Hematopoietic multipotent progenitor cell treated with erythropoietin and hydrocortisone succinate and interleukin-3 and kit ligand, for 17 days (in vitro differentiated cells): ENCODE measurements around the gene MAST1.
"Not testable (repeated sequence)": the region's sequence is repeated elsewhere in the genome, so short reads cannot be mapped to it uniquely, and the experiment has no call there.

Experiments
- DNase-seq: peaks from one replicate; pipeline ENCODE4 v3.0.0-alpha.2; 2015; ENCODE audit warnings: low spot score

MAST1 gene

DNA sequence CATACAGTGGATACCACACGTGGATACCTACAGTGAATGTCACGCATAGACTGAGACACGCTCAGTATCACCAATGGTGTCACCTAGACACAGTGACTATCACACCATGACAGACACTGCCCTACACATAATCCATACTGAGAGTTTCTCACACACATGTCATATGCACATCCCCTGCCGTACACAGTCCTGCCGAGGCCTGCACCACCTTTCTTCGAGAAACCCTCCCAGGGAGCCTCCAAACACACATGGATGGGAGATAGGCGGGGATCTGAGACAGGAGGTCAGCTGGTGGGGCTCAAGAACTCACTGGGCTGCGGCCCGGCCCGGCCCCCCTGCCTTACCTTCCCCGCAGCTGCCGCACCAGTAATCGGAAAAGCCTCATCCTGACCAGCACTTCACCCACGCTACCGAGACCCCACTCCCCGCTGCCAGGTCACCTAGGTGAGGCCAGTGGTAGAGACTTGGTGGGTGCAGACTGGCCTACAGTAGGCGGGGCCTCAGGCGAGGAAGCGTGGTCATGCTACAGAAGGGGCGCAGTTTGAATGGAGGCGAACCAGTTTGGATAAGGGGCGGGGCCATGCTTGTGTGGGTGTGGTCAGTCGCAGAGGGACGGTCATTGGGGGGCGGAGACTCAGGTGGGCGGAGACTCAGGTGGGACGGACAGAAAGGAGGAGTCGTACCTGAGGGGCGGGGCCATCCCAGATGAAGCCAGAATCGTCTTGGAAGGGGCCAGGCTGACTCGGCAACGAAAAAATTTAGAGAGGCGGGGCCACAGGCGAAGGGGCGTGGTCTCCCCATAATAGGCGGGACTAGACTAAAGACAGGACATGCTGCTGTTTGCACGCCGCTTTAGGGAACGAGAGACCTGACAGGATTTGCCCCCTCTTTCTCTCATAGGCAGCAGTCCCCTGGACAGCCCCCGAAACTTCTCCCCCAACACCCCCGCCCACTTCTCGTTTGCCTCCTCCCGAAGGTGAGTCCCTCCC lies 2.1 kb downstream of the MAST1 start:
- DNase-seq, result peak; percentile 91

DNA sequence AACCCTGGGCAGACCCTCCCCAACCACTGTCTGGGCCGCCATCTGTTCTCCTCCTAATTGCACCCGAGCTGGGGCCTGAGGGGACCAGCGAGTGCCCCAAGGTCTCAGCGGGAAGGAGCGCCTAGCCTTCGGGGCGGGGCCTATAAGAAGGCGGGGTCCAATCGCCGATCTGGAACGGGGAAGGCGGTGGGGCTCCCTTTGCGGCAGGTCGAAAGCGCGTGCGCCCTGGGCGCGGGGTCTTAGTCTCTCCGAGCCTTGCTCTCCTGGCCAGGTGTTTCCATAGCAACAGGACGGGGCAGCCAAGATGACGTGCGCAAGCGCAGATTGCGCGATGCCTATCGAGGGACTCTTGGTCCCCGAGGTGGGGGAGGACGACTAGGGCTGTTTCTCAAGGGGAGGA lies 2.8 kb downstream of the MAST1 start:
- DNase-seq, result peak; percentile 57

DNA sequence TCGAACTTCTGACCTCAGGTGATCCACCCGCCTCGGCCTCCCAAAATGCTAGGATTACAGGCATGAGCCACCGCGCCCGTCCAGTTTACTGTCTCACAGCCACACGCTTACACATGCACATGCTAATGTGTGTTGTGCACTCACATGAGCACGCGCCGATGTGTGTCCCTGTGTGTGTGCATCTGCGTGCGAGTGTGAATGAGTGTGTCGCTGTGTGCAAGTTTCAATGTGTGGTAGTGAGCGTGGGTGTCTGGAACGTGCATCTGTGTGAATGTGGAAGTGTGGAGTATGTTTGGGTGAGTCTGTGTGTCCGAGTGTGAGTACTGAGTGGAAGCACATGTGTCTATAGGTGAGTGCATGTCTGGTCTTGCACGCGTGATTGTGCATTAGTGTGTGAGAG lies 4.2 kb downstream of the MAST1 start:
- DNase-seq, result no peak

DNA sequence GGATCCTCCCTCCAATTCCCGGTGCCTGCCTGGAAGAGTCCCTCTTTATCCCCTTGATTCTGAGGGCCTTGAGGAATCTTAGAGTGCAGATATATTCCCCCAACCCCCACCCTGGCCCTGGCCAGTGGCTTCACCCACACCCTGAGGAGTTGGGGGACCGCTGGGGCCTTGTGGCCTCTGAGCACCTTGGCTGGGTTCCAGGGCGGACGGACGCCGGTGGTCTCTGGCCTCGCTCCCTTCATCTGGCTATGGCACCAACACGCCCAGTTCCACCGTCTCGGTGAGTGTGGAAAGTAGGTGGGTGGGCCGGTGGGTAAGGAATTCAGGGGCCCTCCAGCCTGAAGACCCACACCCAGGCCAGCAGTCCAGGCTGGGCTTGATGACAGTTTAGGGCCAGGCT lies 5.0 kb downstream of the MAST1 start:
- no peak for DNase-seq

DNA sequence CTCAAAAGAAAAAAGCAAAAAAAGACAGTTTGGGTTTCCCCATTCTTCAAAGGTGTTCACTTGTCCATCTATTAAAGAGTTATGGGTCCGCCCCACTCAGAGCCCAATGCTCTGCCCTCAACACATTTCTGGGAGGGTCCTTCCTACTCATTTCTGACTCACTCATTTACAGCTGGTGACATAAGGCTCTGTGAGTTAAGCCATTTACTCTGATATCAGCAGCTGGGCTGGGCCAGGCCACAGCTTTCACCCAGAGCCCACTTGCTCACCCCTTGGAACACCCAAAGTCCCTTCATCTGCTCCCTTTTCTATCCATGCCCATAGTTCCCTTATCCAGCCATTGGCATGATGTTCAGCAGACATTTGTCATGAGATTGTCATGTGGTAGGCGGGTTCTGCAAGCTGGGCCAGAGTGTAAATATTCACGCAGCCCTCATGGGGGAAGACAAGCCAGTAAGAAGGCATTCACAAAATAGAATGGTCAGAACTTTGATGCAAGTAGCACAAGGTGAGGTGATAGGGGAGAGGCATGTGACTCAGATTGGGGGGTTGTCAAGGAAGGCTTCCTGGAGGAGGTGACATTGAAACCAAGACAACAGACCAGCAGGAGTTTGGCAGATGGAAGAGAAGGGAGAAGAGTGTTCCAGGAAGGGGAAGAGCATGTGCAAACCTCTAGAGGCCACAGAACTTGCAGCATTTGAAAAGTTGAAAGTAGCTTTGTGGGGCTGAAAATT lies 5.9 kb downstream of the MAST1 start:
- DNase-seq, result no peak

DNA sequence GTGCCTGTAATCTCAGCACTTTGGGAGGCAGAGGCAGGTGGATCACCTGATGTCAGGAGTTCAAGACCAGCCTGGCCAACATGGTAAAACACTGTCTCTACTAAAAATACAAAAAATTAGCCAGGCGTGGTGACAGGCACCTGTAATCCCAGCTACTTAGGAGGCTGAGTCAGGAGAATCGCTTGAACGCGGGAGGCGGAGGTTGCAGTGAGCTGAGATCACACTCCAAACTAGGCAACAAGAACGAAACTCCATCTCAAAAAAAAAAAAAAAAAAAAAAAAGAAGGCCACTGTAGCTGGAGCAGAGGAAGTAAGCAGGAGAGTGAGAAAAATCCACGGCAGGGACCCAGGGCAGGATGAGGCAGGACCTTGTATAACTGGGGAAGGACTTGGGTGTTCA lies 8.3 kb downstream of the MAST1 start:
- not testable (repeated sequence) for DNase-seq

DNA sequence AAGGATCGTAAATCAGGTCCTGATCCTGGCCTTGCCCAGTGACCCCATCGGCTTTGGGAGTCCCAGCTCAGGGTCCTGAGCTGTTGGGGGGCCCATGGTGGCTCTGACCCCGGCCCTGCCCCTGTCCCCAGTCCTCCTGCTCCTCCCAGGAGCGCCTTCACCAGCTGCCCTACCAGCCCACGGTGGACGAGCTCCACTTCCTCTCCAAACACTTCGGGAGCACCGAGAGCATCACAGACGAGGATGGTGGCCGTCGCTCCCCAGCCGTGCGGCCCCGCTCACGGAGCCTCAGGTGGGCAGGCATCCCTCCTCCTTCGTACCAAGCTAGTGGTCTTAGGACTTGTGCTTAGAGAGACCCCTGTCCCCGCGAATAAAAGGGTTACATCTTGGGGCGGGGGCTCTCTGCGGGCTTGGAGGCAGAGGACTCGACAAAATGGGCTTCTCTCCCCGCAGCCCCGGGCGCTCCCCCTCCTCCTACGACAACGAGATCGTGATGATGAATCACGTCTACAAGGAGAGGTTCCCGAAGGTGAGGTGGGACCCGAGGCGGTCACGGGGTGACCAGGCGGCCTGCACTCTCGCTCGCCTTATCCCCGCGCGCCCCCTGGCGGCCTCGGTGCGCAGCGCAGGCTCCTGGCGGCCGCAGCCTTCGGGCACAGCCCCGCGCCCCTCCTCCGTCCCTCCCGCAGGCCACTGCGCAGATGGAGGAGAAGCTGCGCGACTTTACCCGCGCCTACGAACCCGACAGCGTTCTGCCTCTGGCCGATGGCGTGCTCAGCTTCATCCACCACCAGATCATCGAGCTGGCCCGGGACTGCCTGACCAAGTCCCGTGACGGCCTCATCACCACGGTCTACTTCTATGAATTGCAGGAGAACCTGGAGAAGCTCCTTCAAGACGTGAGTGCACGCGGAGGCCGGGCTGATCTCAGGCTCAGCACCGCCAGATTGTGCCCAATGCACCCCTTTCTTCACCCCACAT lies 9.1 kb downstream of the MAST1 start:
- DNase-seq, result peak; percentile 84

DNA sequence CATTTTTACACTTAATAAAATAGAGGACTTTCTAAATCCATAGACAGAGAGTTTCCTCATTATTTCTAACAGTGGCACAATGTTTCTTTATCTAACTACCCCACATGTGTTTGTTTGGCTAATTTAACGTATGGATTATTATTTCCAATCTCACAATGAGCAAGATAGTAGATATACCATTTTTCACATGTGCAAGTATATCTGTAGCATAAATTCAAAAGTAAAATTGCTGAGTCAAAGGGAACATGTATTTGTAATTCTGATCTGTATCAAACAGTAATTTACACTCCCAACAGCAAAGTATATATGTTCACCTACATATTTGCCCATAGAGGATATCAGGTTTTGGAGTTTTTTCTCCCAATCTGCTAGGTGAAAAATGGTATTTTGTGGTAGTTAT lies 18.3 kb downstream of the MAST1 start:
- no peak for DNase-seq

DNA sequence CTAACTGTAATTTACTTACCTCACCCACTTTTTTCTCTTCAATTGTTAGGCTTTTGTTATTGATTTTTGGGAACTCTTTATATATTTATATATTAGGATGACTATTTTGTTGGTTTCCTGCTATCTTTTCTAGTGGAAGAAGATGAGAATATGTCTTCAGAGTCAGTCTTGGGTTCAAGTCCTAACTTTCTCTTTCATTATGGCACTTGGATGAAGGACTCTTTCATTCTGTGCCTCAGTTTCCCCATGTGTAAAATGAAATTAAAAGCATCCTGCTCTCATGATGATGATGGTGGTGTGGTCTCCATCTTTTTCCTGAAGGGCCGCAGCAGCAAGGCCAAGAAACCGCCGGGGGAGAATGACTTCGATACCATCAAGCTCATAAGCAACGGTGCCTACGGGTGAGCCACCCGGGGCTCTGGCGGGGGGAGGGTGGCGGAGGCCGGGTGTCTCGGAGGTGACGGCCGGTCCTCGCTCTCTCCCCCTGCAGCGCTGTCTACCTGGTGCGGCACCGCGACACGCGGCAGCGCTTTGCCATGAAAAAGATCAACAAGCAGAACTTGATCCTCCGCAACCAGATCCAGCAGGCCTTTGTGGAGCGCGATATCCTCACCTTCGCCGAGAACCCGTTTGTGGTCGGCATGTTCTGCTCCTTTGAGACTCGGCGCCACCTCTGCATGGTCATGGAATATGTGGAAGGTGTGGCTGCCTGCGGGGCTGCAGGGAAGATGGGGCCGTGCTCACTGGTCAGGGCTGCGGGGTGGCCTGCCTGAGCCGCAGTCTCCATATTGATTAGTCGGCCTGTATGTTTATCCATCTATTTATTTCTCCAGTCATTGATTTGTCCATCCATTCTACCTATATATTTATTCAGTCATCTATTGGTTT lies 20.0 kb downstream of the MAST1 start:
- no peak for DNase-seq

DNA sequence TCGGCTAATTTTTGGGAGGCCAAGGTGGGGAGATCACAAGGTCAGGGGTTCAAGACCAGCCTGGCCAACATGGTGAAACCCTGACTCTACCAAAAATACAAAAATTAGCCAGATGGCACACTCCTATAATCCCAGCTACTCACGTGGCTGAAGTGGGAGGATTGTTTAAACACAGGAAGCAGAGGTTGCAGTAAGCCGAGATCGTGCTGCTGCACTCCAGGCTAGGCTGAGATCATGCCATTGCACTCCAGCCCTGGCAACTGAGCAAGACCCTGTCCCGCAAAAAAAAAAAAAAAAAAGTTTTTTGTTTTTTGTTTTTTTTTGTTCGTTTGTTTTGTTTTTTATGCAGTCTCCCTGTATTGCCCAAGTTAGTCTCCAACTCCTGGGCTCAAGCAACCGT lies 21.2 kb downstream of the MAST1 start:
- no peak for DNase-seq

DNA sequence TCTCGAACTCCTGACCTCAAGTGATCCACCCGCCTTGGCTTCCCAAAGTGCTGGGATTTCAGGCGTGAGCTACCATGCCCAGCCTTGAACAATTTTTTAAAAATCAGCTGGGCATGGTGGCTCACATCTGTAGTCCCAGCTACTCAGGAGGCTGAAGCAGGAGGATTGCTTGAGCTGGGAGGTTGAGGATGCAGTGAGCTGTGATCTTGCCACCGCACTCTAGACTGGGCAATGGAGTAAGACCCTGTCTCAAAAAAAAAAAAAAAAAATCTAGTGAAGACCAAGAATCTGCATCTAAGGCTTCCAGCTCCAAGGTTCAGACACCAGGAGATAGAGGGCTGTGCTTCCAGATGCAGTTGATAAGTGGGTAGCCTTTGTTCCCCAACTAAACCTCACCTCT lies 25.8 kb downstream of the MAST1 start:
- no peak for DNase-seq

DNA sequence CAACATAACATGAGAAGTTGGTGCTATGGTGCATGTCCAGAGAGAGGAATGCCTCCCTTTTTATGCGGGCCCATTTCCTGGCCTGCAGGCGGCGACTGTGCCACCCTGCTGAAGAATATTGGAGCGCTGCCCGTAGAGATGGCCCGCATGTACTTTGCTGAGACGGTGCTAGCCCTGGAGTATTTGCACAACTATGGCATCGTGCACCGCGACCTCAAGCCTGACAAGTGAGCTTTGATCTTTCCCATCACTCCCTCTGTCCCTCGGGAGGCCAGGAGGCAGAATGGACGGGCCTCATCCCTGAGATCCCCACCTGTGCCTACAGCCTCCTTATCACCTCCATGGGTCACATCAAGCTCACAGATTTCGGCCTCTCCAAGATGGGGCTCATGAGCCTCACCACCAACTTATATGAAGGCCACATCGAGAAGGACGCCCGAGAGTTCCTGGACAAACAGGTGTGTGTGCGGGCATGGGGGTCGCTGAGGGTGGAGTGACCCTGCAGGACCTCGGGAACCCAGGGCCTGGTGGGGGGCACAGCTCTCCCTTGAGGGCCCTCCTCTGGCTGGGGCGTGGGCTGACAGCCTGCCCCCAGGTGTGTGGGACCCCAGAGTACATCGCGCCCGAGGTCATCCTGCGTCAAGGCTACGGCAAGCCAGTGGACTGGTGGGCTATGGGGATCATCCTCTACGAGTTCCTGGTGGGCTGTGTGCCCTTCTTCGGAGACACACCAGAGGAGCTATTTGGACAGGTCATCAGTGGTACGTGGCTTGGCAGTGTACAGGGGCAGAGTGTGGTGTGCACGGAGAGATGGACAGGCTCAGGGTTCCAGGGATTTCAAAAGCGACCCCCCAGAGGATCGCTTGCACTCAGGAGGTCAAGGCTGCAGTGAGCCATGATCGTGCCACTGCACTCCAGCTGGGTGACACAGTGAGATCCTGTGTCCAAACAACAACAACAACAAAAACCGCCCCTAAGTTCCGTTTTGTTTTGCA lies 26.7 kb downstream of the MAST1 start:
- peak; percentile 55 for DNase-seq

DNA sequence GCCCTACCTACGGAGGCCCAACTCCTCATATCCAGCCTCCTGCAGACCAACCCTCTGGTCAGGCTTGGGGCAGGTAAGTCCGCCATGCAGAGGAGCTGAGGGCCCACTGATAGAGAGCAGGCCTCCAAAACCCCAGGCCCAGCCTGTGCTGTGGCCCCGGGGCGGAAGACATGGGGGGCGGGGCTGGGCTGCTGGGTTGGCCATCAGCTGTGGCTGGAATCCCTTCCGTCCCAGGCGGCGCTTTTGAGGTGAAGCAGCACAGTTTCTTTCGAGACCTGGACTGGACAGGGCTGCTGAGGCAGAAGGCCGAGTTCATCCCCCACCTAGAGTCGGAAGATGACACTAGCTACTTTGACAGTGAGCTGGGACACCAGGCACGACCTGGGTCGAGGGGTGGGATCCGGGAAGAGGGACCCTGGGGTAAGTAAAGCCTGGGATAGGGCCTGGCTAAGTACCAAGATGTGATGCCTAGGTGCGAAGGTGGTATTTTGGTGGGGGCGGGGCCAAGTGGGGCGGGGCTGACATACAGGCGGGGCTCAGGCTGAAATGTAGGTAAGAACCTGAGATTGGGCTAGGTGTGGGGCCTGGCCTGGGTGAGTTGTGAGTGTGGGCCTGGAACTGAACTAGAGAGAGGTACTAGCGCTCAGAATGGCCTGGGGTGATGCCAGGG lies 27.6 kb downstream of the MAST1 start:
- DNase-seq, result no peak

DNA sequence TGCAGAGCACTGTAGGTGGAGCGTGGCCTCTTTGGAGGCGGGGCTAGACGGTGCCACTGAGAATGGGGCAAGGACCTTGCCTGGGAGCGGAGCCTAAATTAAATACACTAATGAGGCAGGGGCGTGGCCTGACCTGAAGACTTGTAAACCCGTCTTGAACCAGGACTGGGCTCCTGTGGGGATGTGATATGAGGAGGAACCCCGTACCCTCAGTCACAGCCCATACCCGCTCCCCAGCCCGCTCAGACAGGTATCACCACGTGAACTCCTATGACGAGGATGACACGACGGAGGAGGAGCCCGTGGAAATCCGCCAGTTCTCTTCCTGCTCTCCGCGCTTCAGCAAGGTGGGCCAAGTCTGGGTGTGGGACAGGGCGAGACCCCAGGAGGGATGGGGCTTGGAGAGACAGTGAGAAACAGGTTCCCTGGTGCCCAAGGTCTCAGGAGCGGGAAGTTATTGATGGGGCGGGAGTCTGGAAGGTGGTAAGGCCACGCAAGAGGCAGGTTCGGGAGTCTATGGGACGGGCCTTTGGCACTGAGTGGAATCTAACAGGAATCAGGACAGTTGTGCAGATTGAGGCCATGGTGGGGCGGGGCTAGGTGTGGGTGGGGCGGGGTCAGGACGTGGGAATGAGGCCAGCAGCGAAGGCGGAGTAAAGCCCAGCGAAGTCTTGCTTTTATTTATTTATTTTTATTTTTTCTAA lies 28.3 kb downstream of the MAST1 start:
- DNase-seq, result no peak

DNA sequence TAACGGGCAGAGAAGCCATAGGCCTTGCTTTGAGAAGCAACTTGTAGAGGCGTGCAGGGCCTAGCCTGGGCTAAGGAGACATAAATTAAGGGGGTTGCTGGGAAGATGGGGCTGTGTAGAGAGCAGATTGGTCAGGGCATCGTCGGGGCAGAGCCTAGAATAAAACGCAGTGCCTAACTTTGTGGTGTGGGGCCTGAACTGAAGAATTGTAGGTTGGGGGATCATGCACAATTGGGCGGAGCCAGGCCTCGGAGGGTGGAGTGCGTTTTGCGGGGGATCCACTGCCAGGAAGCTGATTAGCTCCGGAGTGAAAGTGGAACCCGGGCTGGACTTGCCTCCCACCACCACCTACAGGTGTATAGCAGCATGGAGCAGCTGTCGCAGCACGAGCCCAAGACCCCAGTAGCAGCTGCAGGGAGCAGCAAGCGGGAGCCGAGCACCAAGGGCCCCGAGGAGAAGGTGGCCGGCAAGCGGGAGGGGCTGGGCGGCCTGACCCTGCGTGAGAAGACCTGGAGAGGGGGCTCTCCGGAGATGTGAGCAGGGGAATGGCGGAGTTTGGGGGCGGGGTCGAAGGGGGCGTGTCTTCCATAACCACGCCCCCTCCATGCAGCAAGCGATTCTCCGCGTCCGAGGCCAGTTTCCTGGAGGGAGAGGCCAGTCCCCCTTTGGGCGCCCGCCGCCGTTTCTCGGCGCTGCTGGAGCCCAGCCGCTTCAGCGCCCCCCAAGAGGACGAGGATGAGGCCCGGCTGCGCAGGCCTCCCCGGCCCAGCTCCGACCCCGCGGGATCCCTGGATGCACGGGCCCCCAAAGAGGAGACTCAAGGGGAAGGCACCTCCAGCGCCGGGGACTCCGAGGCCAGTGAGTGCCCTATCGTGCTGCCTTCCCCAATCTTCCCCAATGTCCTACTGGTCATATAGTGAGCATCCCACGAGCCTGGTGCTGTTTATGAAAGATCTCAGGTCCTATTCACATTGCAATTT lies 29.1 kb downstream of the MAST1 start:
- peak; percentile 70 for DNase-seq

DNA sequence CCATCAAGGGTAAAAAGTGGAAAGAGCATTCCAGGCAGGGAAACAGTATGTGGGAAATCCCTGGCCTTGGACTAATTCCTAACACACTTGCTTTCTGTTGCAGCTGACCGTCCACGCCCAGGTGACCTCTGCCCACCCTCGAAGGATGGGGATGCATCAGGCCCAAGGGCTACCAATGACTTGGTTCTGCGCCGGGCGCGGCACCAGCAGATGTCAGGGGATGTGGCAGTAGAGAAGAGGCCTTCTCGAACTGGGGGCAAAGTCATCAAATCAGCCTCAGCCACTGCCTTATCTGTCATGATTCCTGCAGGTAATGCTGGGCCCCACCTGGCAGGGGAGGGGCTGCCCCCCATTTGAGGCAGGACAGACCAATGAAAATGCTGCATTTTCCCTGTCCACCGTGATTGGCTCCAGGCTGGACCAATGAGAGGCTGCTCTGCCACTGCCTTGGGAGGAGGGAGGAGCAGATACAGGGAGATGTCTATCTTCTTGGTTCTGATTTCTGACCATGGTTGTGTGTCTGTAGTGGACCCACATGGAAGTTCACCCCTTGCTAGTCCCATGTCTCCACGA lies 30.3 kb downstream of the MAST1 start:
- peak; percentile 29 for DNase-seq

DNA sequence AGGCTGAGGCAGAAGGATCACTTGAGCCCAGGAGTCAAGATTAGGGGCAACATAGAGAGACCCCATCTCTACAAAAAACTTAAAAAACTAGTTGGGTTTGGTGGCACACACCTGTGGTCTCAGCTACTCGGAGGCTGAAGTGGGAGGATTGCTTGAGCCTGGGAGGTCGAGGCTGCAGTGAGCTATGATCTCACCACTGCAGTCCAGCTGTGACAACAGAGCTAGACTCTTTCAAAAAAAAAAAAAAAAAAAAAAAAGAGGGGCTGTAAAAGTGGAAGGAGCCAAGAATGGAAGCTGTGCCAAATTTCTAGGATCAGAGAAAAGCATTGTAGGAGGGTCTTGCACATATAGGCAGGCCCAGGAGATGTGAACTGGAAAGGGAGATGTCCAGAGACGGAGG lies 33.4 kb downstream of the MAST1 start:
- no peak for DNase-seq
